Fibroblast of skin of back (primary cell): ENCODE data around the gene GP1BA.

Source experiments
- DNase-seq: peaks from one replicate; pipeline ENCODE4 v3.0.0-alpha.2; 2013

Gene GP1BA

GRCh38 chr17:4951486-4951885 is 19.4 kb downstream of the GP1BA start:
- DNase-seq, result no peak

GRCh38 chr17:4953451-4953961 is 21.4 kb downstream of the GP1BA start:
- peak; percentile 67 for DNase-seq

- no peak for DNase-seq
Observed at GRCh38 chr17:4955091-4955490, 23.0 kb downstream of the GP1BA start.

GRCh38 chr17:4956493-4957061 is 24.5 kb downstream of the GP1BA start:
- no peak for DNase-seq

GRCh38 chr17:4958102-4958501 is 26.0 kb downstream of the GP1BA start:
- no peak for DNase-seq

GRCh38 chr17:4959261-4959965 is 27.3 kb downstream of the GP1BA start:
- no peak for DNase-seq

GRCh38 chr17:4960279-4960922 is 28.3 kb downstream of the GP1BA start:
- no peak for DNase-seq

GRCh38 chr17:4965311-4965986 is 33.4 kb downstream of the GP1BA start:
- no peak for DNase-seq

- DNase-seq, result peak; percentile 100
Observed at GRCh38 chr17:4966844-4967538, 34.9 kb downstream of the GP1BA start.

- DNase-seq, result peak; percentile 94
Observed at GRCh38 chr17:4967539-4968485, 35.7 kb downstream of the GP1BA start, which contains the start of gene SPAG7. Gene SPAG7 (minus strand): TSS chr17:4967817. CDS start chr17:4967804, 13 bp downstream.

GRCh38 chr17:4968486-4969046 is 36.5 kb downstream of the GP1BA start:
- DNase-seq, result peak; percentile 27

GRCh38 chr17:4969047-4969550 is 37.0 kb downstream of the GP1BA start:
- peak; percentile 95 for DNase-seq

GRCh38 chr17:4969551-4970173 is 37.6 kb downstream of the GP1BA start:
- DNase-seq, result peak; percentile 31

GRCh38 chr17:4970273-4970672 is 38.2 kb downstream of the GP1BA start:
- DNase-seq, result no peak

- no peak for DNase-seq
Observed at GRCh38 chr17:4971826-4972225, 39.7 kb downstream of the GP1BA start.

GRCh38 chr17:4972322-4972721 is 40.2 kb downstream of the GP1BA start:
- DNase-seq, result no peak

- no peak for DNase-seq
Observed at GRCh38 chr17:4972752-4973151, 40.7 kb downstream of the GP1BA start.

- no peak for DNase-seq
Observed at GRCh38 chr17:4973256-4974114, 41.4 kb downstream of the GP1BA start.

GRCh38 chr17:4974115-4974670 is 42.1 kb downstream of the GP1BA start:
- no peak for DNase-seq
